Stimulated activated CD8-positive, alpha-beta memory T cell treated with anti-CD3 and anti-CD28 coated beads, Interleukin-7, amount 100 ng/mL, for 4 hours (primary cell): ENCODE results near the gene PCED1B.
"Not testable (repeated sequence)": the region's sequence is repeated elsewhere in the genome, so short reads cannot be mapped to it uniquely, and the experiment has no call there.

Experiments
- DNase-seq, 2 donors: peaks; one replicate each; pipeline ENCODE4 v3.0.0-alpha.2; 2020; ENCODE audit warnings: low read depth in 2 of 2

Gene PCED1B

GRCh38 chr12:47164724-47165439 is 85.5 kb downstream of the PCED1B start:
- DNase-seq: no peak

- DNase-seq: no peak
These were observed 86.5 kb downstream of the PCED1B start for GRCh38 chr12:47165934-47166333.

GRCh38 chr12:47166365-47166764 is 86.9 kb downstream of the PCED1B start:
- no peak for DNase-seq

GRCh38 chr12:47170281-47170680 is 90.9 kb downstream of the PCED1B start:
- DNase-seq: not testable (repeated sequence)

- no peak for DNase-seq
These were observed 98.6 kb downstream of the PCED1B start for GRCh38 chr12:47178014-47178413.

- DNase-seq: not testable (repeated sequence)
These were observed 102.9 kb downstream of the PCED1B start for GRCh38 chr12:47182164-47182938.

- no peak for DNase-seq
These were observed 104.8 kb downstream of the PCED1B start for GRCh38 chr12:47184229-47184628.

- no peak for DNase-seq
These were observed 105.4 kb downstream of the PCED1B start for GRCh38 chr12:47184813-47185212.

GRCh38 chr12:47186246-47186645 is 106.8 kb downstream of the PCED1B start:
- DNase-seq: no peak

GRCh38 chr12:47188576-47189441 is 109.4 kb downstream of the PCED1B start:
- DNase-seq: no peak

GRCh38 chr12:47189728-47190127 is 110.3 kb downstream of the PCED1B start:
- no peak for DNase-seq

GRCh38 chr12:47190271-47190750 is 110.9 kb downstream of the PCED1B start:
- no peak for DNase-seq

- DNase-seq: no peak
These were observed 111.5 kb downstream of the PCED1B start for GRCh38 chr12:47190905-47191304.

- DNase-seq: no peak
These were observed 112.6 kb downstream of the PCED1B start for GRCh38 chr12:47192051-47192450.

GRCh38 chr12:47193066-47193465 is 113.6 kb downstream of the PCED1B start:
- DNase-seq: no peak

GRCh38 chr12:47194501-47194900 is 115.1 kb downstream of the PCED1B start:
- no peak for DNase-seq

- no peak for DNase-seq
These were observed 121.0 kb downstream of the PCED1B start for GRCh38 chr12:47200446-47200845.

- not testable (repeated sequence) for DNase-seq
These were observed 121.8 kb downstream of the PCED1B start for GRCh38 chr12:47201190-47201589.

GRCh38 chr12:47202176-47202575 is 122.8 kb downstream of the PCED1B start:
- no peak for DNase-seq

- DNase-seq: no peak
These were observed 126.4 kb downstream of the PCED1B start for GRCh38 chr12:47205532-47206449.
